NCI-H510A treated with DMSO at 0.1 percent for 48 hours (cell line): ENCODE measurements around the gene SLC6A16.
"Not testable (repeated sequence)": the region's sequence is repeated elsewhere in the genome, so short reads cannot be mapped to it uniquely, and the experiment has no call there.

ENCODE experiments used
- DNase-seq: peaks from one replicate; lab custom pipeline; 2025; lab: John Stamatoyannopoulos, UW

The SLC6A16 gene

GRCh38 chr19:49331187-49331586 lies 6.2 kb upstream of the SLC6A16 start:
- not testable (repeated sequence) for DNase-seq

- DNase-seq = no peak
Measured at GRCh38 chr19:49328741-49329140, 3.8 kb upstream of the SLC6A16 start.

- no peak for DNase-seq
Measured at GRCh38 chr19:49327878-49328544, 3.0 kb upstream of the SLC6A16 start.

GRCh38 chr19:49326165-49326704 lies 1.2 kb upstream of the SLC6A16 start:
- no peak for DNase-seq

GRCh38 chr19:49325756-49326155 lies 765 bp upstream of the SLC6A16 start:
- DNase-seq = not testable (repeated sequence)

GRCh38 chr19:49318296-49318695 lies 6.7 kb downstream of the SLC6A16 start:
- no peak for DNase-seq

GRCh38 chr19:49316284-49316683 lies 8.7 kb downstream of the SLC6A16 start:
- no peak for DNase-seq

GRCh38 chr19:49315111-49315510 lies 9.9 kb downstream of the SLC6A16 start:
- no peak for DNase-seq

- DNase-seq = no peak
Measured at GRCh38 chr19:49309087-49309486, 15.9 kb downstream of the SLC6A16 start.

GRCh38 chr19:49306734-49307133 lies 18.3 kb downstream of the SLC6A16 start:
- DNase-seq = not testable (repeated sequence)

- no peak for DNase-seq
Measured at GRCh38 chr19:49301866-49302252, 23.1 kb downstream of the SLC6A16 start.

- DNase-seq = peak; percentile 0
Measured at GRCh38 chr19:49301165-49301865, 23.7 kb downstream of the SLC6A16 start.

- not testable (repeated sequence) for DNase-seq
Measured at GRCh38 chr19:49298653-49299052, 26.3 kb downstream of the SLC6A16 start.

- no peak for DNase-seq
Measured at GRCh38 chr19:49297403-49297802, 27.6 kb downstream of the SLC6A16 start.

GRCh38 chr19:49295208-49295880 lies 29.6 kb downstream of the SLC6A16 start:
- DNase-seq = no peak

- DNase-seq = no peak
Measured at GRCh38 chr19:49294401-49294800, 30.6 kb downstream of the SLC6A16 start.

- no peak for DNase-seq
Measured at GRCh38 chr19:49290517-49290916, 34.5 kb downstream of the SLC6A16 start.

- DNase-seq = not testable (repeated sequence)
Measured at GRCh38 chr19:49289286-49289685, 35.7 kb downstream of the SLC6A16 start.

GRCh38 chr19:49288205-49288604 lies 36.8 kb downstream of the SLC6A16 start:
- not testable (repeated sequence) for DNase-seq

- DNase-seq = no peak
Measured at GRCh38 chr19:49287141-49287770, 37.7 kb downstream of the SLC6A16 start.

GRCh38 chr19:49282184-49282583 lies 42.8 kb downstream of the SLC6A16 start:
- DNase-seq = no peak

GRCh38 chr19:49272204-49272603 lies 52.8 kb downstream of the SLC6A16 start:
- no peak for DNase-seq
